AG10803 (cell line): Measurements from ENCODE around the gene FXYD5.

Source experiments
- DNase-seq: peaks from one replicate; pipeline ENCODE4 v3.0.0; 2010; ENCODE audit warnings: low read depth
- H3K4me3 ChIP-seq: 2 replicates; pipeline ENCODE4 v1.5.1; 2011; ENCODE audit warnings: mild to moderate bottlenecking, low read length, control low read depth
- TF ChIP-seq, protein P1 (sequence below): conservative IDR thresholded peaks from 2 replicates; pipeline ENCODE4 v1.5.1; 2011; ENCODE audit warnings: mild to moderate bottlenecking, low read length, control low read depth, inconsistent platforms

The FXYD5 gene

DNA sequence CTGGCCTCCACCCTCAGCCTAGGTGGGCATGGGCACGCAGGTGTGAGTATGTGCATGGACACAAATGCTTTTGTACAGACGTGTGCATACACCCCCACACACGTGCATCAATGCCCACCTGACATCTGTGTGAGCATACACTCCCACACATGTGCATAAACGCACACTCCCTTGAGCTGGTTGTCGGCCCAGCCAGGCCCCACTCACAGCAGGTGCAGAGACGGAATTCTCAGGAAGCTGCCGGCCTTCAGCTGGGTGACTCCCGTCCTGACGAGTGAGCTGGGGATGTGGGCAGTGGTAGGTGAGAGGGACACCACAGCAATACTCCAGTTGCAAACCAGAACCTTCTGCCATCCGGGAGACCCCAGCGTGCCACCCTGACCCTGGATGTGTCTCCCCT is 20.7 kb upstream of the FXYD5 start:
- TF ChIP-seq, protein P1, sequence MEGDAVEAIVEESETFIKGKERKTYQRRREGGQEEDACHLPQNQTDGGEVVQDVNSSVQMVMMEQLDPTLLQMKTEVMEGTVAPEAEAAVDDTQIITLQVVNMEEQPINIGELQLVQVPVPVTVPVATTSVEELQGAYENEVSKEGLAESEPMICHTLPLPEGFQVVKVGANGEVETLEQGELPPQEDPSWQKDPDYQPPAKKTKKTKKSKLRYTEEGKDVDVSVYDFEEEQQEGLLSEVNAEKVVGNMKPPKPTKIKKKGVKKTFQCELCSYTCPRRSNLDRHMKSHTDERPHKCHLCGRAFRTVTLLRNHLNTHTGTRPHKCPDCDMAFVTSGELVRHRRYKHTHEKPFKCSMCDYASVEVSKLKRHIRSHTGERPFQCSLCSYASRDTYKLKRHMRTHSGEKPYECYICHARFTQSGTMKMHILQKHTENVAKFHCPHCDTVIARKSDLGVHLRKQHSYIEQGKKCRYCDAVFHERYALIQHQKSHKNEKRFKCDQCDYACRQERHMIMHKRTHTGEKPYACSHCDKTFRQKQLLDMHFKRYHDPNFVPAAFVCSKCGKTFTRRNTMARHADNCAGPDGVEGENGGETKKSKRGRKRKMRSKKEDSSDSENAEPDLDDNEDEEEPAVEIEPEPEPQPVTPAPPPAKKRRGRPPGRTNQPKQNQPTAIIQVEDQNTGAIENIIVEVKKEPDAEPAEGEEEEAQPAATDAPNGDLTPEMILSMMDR, result no peak
- H3K4me3 ChIP-seq, result no peak overlapping the region
- DNase-seq, result no peak

DNA sequence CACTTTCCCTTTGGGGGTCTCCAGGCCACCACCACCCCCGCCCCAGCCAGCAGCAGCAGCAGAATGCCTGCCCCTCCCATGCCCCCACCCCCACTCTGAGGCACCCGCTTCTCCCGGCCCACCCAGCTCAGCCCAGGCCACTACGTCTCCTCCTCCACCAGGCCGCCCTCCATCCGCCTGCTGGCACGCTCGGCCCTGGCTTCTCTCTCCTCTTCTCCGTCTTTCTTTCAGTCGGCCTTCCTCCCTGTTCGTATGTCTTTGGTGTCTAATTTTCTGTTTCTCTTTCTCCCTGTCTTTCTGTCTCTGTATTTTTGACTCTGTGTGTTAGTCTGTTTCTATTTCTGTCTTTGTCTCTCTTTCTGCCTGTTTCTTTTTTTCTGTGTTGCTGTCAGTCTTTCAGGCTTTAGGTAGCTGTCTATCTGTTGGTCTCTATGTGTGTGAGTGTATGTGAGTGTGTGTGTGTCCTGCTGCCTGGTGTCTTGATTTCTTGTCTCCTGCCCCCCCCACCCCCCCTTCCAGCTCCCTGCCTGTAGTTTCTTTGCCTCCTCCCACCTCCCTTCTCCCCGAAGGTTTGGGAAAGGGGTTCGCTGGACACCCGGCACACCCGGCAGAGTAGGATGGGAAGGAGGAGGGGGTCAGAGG is 19.8 kb upstream of the FXYD5 start, which contains the start of gene LGI4:
TSS of gene LGI4 (minus strand) at position 459 of the 642 bp plus-strand sequence. CDS start at position 80, 379 bp downstream.
- no peak within 1 kb of the TSS for H3K4me3 ChIP-seq
- TF ChIP-seq, protein P1, result no peak
- no peak for DNase-seq

DNA sequence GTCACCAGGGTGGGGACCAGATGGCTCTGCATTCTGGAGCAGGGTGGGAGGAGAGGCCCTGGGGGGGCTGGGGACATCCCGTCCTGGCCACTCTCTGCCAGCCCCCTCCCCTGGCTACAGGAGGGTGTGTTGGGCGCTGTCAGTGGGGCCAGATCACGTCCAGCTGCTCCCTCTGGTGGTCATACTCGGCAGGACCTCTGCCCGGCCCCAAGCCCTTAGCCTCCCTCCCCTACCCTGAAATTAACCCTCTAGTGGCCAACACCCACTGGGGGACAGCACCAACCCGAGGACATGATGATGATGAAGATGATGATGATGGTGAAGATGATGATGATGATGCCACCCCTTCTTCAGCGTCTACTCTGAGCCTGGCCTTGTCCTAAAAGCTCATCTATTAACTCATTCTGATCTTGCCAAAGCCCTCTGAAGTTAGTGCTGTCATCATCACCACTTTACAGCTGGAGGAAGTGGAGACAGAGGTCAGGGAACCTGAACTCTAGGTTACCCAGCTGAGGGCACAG is 19.1 kb upstream of the FXYD5 start:
- DNase-seq, result peak; percentile 51
- H3K4me3 ChIP-seq, result no peak overlapping the region
- TF ChIP-seq, protein P1, result peak; percentile 78

DNA sequence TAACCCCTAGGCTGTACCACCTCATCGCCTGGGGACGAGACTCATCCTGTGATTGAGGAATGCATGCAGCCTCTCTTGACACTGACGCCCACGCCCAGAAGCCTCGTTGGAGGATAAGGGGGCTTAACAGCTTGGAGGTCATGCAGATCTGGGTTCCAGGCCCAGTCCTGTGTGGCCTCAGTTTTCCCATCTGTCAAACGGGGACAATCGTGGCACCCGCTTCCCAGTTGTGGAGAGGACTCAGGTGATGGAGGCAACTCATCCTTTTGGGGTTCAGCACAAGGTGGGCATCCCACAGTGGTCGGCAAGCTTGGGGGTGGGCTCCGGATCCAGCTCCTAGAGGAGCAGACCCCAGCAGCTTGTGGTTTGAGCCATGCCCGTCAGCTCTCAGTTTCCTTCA is 18.3 kb upstream of the FXYD5 start:
- TF ChIP-seq, protein P1, result no peak
- no peak for DNase-seq
- no peak overlapping the region for H3K4me3 ChIP-seq

DNA sequence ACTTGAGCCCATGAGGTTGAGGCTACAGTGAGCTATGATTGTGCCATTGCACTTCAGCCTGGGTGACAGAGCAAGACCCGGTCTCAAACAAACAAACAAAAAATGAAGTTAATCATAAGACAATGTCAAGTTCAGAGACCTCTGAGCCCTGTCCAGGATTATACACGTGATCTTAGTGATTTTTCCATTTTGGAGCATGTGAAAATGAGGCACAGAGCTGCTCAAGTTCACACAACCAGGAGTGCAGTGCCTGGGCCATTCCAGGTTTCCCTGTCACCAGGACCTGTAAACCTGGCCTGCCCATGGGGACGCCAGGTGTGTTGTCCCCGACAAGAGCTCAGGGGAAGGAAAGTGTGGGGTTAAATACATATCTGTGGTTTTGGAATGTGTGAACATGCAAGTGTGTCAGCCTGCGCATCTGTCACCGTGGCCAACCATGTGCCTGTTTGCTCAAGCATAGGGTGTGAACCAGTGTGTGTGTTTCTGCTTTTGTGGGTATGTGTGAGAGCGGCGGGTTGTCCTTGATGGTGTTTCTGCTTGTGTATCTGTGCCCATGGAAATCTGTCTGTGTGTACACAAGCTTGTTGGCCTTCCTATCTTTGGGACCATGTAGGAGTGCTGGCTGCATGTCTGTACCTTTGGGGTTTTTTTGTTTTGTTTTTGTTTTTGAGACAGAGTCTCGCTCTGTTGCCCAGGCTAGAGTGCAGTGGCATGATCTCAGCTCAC is 17.4 kb upstream of the FXYD5 start:
- H3K4me3 ChIP-seq, result no peak overlapping the region
- DNase-seq, result no peak
- TF ChIP-seq, protein P1, result no peak

DNA sequence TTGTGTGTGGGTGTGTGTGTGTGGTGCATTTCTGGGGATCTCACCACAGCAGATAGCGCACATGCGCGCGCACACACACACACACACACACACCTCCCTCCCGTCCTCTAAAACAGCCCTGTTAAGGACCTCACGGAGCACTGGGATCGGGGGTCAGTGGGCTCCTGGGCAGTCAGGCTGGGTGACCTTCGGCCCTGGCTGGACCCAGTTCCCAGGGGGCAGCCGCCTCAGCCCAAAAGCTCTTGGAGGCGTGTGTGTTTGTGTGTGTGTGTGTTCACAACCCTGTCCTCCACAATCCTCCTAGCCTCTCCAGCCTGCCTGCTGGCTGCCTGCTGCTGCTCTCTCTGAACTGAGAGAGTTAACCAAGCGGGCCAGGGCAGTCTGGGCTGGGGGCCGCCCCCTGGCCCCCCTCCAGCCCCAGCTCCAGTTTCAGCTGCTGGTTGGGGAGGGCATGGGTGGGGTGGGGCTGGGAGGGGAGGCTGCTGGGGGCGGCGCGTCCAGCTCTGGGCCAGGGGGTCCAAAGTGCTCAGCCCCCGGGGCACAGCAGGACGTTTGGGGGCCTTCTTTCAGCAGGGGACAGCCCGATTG is 16.1 kb upstream of the FXYD5 start, which contains the start of gene FXYD1:
TSS of gene FXYD1 (plus strand) at position 520 of the 588 bp plus-strand sequence. CDS start 1,256 bp downstream, outside the sequence.
- no peak for DNase-seq
- H3K4me3 ChIP-seq, result peak within 1 kb of the TSS; percentile 30
- TF ChIP-seq, protein P1, result no peak
